Activated T-cell treated with anti-CD3 and anti-CD28 coated beads, Interleukin-2, amount 50 U/mL, for 4 hours (primary cell): ENCODE measurements around the gene DUSP14. TPM values are rescaled to one million over a fixed set of nuclear protein-coding genes. Genes with fewer than 3 reads are reported as not detected.

ENCODE experiments used
- ATAC-seq, 2 donors: fragments of 200-7000 bp; cut with Tn5 transposase; one replicate each; pipeline ENCODE4 v1.10.0; 2021
- DNase-seq: peaks from one replicate; pipeline ENCODE4 v3.0.0-alpha.2; 2020
- H3K27me3 Mint-ChIP-seq: one replicate; pipeline ENCODE4 v1.8.0; 2021; ENCODE audit warnings: low read depth, mixed read lengths
- H3K36me3 Mint-ChIP-seq: one replicate; pipeline ENCODE4 v1.8.0; 2022; ENCODE audit warnings: mixed read lengths; ENCODE audit not compliant: insufficient read depth
- H3K4me1 Mint-ChIP-seq: one replicate; pipeline ENCODE4 v1.8.0; 2021; ENCODE audit warnings: low read depth, mixed read lengths
- H3K4me3 Mint-ChIP-seq: one replicate; pipeline ENCODE4 v1.8.0; 2021; ENCODE audit warnings: mild to moderate bottlenecking, moderate library complexity, mixed read lengths
- H3K9me3 Mint-ChIP-seq: one replicate; pipeline ENCODE4 v1.8.0; 2021; ENCODE audit warnings: mixed read lengths
- total RNA-seq, 3 donors: library from RNA; stranded (reverse); gene quantifications; one replicate each; pipeline ENCODE4 v1.2.1, GENCODE V29; 2021

DUSP14 gene
- total RNA-seq, 3 donors from 2014 or later = 18.2 to 21.8 (median 18.2) TPM

DNA sequence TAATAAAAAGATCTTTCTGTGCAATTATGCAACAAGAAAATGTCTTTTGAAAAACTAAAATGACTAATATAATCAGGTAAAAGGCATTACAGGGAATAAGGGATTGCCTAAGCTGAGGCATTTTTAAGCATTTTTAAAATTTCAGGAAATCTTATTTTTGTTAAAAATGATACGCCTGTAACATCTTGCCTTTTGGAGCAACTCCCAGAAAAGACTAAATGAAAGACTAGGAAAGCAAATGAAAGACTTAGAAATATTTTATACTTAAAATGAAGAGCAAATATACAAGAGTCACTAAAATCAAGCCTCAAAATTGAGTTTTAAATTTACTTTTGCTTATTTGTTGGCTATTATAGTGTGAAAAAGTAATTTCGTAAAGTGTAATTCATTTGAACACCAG is 55.8 kb downstream of the DUSP14 start:
- Mint-ChIP-seq H3K4me3 (no peak overlapping the region), H3K36me3 (peaks cover 24% of the 10 kb centered on the region), H3K27me3 (no peaks in the 10 kb centered on the region), H3K4me1 (peaks cover 24% of the 10 kb centered on the region), H3K9me3 (no peaks in the 10 kb centered on the region)
- ATAC-seq (no peak), DNase-seq (no peak)

DNA sequence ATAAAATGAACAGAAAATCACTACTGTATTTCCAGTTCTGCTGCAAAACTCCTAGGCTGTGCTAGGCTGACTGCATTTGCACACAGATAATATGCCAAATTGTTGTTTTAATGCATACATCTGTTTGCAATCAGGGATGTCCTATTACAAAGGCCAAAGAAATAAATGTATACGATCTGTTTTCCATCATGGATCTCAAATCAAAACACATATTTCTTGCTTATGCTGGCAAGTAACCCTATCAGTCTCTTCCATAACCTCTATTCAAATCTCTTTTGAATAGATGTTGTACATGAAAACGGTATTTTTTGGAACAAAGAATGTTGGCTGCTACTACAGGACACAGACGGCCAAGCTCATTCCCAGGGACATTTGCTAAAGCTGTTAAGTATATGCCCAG is 56.6 kb downstream of the DUSP14 start:
- peaks cover 16% of the 10 kb centered on the region for H3K36me3 Mint-ChIP-seq
- DNase-seq (no peak), ATAC-seq (no peak)
- H3K27me3 Mint-ChIP-seq = no peaks in the 10 kb centered on the region
- peaks cover 32% of the 10 kb centered on the region for H3K4me1 Mint-ChIP-seq
- H3K9me3 Mint-ChIP-seq = no peaks in the 10 kb centered on the region
- no peak overlapping the region for H3K4me3 Mint-ChIP-seq

DNA sequence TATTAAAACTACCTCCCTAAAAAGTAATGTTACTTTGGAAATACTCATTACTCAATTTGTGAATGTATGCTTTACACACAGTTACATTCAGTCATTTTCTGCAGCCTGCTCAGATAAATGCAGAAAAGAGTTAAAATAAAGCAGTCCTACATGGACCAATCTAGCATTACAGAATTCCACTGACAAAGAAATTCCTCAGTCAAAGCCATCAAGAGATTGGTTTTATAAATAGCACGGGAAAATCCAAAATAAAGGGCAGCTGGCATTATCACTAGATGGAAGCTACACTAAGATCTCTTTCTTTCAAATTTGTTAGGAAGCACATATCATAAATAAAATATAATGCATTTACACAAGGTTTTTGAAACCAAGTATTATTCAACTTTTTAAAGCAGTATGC is 58.3 kb downstream of the DUSP14 start:
- Mint-ChIP-seq H3K27me3 (no peaks in the 10 kb centered on the region), H3K4me1 (peaks cover 48% of the 10 kb centered on the region), H3K36me3 (peaks cover 18% of the 10 kb centered on the region), H3K4me3 (no peak overlapping the region), H3K9me3 (no peaks in the 10 kb centered on the region)
- no peak for ATAC-seq
- no peak for DNase-seq

DNA sequence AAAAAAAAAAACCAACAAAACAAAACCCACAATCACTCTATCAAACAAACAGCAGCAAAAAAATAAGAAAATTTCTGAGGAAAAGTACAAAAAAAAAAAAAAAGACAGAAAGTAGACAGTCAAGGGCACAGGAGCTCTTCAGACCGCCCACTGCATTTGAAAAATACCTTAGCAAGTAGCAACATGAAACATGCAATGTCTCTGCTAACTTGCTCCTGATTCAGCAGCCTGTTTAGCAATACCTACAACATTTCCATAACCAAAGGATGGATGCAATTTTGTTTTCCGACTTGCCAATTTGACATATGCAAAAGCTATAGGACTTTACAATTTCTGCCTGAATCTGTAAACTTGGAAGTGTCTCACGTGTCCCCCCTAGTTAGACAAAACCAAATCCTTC is 62.1 kb downstream of the DUSP14 start:
- no peak for ATAC-seq

DNA sequence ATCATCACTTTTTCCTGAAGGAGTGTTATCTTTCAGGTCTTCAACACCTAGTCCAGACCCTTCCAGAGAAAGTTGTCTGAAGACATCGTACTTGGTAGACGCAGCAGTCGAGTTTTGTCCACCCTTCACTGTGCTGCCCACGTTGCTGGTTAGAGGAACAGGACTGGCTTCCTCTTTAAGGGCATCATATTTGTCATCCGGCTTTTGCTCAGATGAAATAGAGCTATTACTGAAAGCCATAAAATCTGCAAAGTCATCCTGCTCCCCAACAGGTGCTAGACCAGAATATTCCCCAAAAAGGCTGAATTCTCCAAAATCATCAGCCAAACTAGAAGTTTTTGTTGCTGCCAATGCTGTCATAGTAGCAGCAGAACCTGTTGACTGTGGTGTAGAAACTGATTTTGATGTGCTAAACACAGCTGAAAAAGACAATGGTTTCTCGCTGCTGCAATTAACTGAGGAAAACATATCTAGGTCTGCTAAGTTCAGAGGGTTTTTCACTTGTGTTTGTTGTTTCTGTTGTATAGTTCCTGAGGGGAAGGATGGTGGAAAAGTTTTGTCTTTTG is 63.8 kb downstream of the DUSP14 start:
- Mint-ChIP-seq H3K27me3 (no peaks in the 10 kb centered on the region), H3K36me3 (peaks cover 37% of the 10 kb centered on the region), H3K4me1 (peaks cover 44% of the 10 kb centered on the region), H3K9me3 (no peaks in the 10 kb centered on the region), H3K4me3 (no peak overlapping the region)
- ATAC-seq (no peak), DNase-seq (no peak)

More for the DNA sequence above, 62.1 kb downstream of the DUSP14 start:
- H3K4me1 Mint-ChIP-seq = peaks cover 56% of the 10 kb centered on the region
- H3K27me3 Mint-ChIP-seq = no peaks in the 10 kb centered on the region
- no peaks in the 10 kb centered on the region for H3K9me3 Mint-ChIP-seq
- H3K36me3 Mint-ChIP-seq = peaks cover 27% of the 10 kb centered on the region
- no peak for DNase-seq
- no peak overlapping the region for H3K4me3 Mint-ChIP-seq

DNA sequence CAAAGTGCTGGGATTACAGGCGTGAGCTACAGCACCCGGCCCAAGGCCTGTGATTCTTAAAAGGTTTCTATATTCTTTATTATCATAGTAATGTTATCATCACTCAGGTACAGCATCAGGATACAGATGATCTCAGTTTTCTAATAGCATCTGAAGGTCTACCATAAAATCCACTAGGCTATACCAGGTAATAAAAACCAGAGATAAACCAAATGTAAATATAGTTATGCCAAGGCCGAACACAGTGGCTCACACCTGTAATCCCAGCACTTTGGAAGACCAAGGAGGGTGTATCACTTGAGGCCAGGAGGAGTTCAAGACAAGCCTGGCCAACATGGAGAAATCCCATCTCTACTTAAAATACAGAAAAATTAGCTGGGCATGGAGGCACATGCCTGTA is 65.7 kb downstream of the DUSP14 start:
- H3K4me3 Mint-ChIP-seq = no peak overlapping the region
- no peaks in the 10 kb centered on the region for H3K9me3 Mint-ChIP-seq
- ATAC-seq (no peak), DNase-seq (no peak)
- H3K4me1 Mint-ChIP-seq = peaks cover 36% of the 10 kb centered on the region
- H3K27me3 Mint-ChIP-seq = no peaks in the 10 kb centered on the region
- H3K36me3 Mint-ChIP-seq = peaks cover 36% of the 10 kb centered on the region

DNA sequence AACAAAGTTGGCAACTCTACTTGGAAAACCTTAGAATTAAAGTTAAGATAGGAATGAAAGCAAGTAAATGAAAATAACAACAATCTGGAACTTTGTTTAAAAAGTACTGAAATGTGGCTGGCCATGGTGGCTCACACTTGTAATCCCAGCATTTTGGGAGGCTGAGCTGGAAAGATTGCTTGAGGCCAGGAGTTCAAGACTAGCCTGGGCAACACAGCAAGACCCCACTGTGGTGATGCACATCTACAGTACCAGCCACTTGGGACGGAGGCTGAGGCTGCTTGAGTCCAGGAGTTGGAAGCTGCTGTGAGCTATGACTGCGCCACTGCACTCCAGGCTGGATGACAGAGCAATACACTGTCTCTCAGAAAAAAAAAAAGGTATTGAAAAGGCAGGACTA is 67.8 kb downstream of the DUSP14 start:
- Mint-ChIP-seq H3K4me1 (peaks cover 16% of the 10 kb centered on the region), H3K9me3 (no peaks in the 10 kb centered on the region), H3K36me3 (peaks cover 35% of the 10 kb centered on the region), H3K4me3 (no peak overlapping the region), H3K27me3 (no peaks in the 10 kb centered on the region)
- ATAC-seq (no peak), DNase-seq (no peak)

DNA sequence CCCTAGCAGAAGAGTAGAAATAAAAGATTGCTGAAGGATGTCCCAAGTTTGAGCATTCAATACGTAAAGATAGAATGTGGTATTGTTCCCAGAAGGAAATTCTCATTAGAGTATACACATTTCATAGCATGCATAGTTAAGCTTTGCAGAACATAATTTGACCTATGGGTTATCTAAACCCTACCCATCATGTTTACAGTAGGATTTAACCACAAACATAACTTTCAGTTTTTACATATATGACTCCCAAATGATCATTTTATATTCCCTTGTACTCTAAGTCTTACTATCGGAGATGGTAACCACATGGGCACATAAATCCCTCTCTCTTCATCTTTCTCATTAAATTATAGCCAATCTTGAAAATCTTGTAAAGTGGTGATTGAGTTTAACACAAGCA is 68.6 kb downstream of the DUSP14 start:
- peaks cover 27% of the 10 kb centered on the region for H3K36me3 Mint-ChIP-seq
- no peak overlapping the region for H3K4me3 Mint-ChIP-seq
- no peak for ATAC-seq
- no peak for DNase-seq
- H3K4me1 Mint-ChIP-seq = peaks cover 8% of the 10 kb centered on the region
- H3K27me3 Mint-ChIP-seq = no peaks in the 10 kb centered on the region
- H3K9me3 Mint-ChIP-seq = no peaks in the 10 kb centered on the region

DNA sequence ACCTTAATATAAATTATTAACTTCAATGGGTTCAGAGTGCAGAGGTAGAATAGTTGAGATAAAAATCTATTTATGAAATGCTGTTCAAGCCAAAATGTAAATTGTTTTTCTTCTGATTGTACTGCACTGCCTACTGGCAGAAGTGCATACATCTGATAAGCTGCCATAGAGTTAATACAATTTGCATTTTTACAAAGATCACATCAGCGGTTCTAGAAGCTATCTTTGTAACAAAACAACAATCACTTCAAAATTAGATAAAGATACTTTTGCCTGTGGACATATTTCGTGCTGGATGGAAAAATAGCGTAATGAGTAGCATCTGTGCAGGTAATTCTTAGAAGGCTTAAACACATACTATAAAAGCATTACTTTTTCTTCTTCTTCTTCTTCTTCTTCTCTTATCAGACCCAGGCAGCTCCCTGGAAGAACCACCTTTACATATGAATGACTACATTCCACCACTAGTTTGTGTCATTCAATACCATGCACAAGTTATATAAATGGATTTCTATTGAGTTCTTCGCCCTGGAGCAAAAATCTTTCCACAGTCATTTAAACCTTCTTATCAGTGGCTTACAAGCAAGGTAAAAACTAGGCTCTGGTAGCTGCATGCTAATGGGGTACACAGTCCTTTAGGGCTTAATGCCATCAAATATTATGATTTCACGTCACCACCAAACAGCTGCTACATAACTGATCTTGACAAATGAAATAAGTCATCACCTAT is 72.5 kb downstream of the DUSP14 start:
- no peaks in the 10 kb centered on the region for H3K27me3 Mint-ChIP-seq
- DNase-seq (no peak), ATAC-seq (no peak)
- H3K9me3 Mint-ChIP-seq = no peaks in the 10 kb centered on the region
- no peak overlapping the region for H3K4me3 Mint-ChIP-seq
- H3K36me3 Mint-ChIP-seq = peaks cover 34% of the 10 kb centered on the region
- peaks cover 6% of the 10 kb centered on the region for H3K4me1 Mint-ChIP-seq

Other genes starting within 250 kb of the DUSP14 start
- not detected for gene C17orf78, start 113.9 kb upstream of the DUSP14 start, total RNA-seq
- 10 to 100 TPM; 58.7 to 65.5 (median 61.2) TPM for gene ACACA, start 83.1 kb upstream of the DUSP14 start, total RNA-seq
- gene TADA2A, start 83.0 kb upstream of the DUSP14 start, total RNA-seq = 10 to 100 TPM; 38.8 to 39.6 (median 39.3) TPM
- gene SYNRG, start 119.5 kb downstream of the DUSP14 start, total RNA-seq = 10 to 100 TPM; 34.9 to 42.5 (median 36.7) TPM
- gene DDX52, start 153.6 kb downstream of the DUSP14 start, total RNA-seq = 10 to 100 TPM; 34.1 to 43.4 (median 36.2) TPM